Peyer's patch (tissue), 4 donors: ENCODE measurements around the gene ADH6. TPM values are rescaled to one million over a fixed set of nuclear protein-coding genes. Genes with fewer than 3 reads are reported as not detected.
A peak's percentile ranks its signal among the peaks of the same experiment; 100 is the strongest.

Experiments
- DNase-seq, 3 donors: peaks; one replicate each; pipeline ENCODE4 v3.0.0-alpha.2; 2017 to 2019
- H3K27ac ChIP-seq, 4 donors: fragments of 200-600 bp; sonication (generic); one replicate each; pipeline ENCODE4 v1.5.1; 2016 to 2019
- H3K27me3 ChIP-seq, 2 donors: fragments of 200-600 bp; sonication (generic); one replicate each; pipeline ENCODE4 v1.5.1; 2019
- H3K36me3 ChIP-seq, 3 donors: fragments of 200-600 bp; sonication (generic); one replicate each; pipeline ENCODE4 v1.5.1; 2016 to 2019
- H3K4me1 ChIP-seq, 4 donors: fragments of 200-600 bp; sonication (generic); one replicate each; pipeline ENCODE4 v1.5.1; 2016 to 2019
- H3K4me3 ChIP-seq, 4 donors: fragments of 200-600 bp; sonication (generic); 1 replicate in 3 of 4; 2 replicates in 1 of 4; pipeline ENCODE4 v1.5.1; 2016 to 2019; ENCODE audit warnings: mild to moderate bottlenecking in 1 of 4
- H3K9me3 ChIP-seq, 4 donors: fragments of 200-600 bp; sonication (generic); one replicate each; pipeline ENCODE4 v1.5.1; 2016 to 2019; ENCODE audit warnings: mild to moderate bottlenecking in 1 of 4
- CTCF ChIP-seq, 6 experiments: fragments of 450-650 bp in 4 of 6; fragments of 200-600 bp in 2 of 6; sonication (generic) in 1 of 6; IDR thresholded peaks; one replicate each; pipeline ENCODE4 v1.5.1; 2017 to 2019; ENCODE audit warnings: antibody characterized with exemption in 6 of 6, mild to moderate bottlenecking in 3 of 6, moderate library complexity in 1 of 6
- POLR2A ChIP-seq, 2 donors: fragments of 450-650 bp; IDR thresholded peaks; one replicate each; pipeline ENCODE4 v1.5.1; 2017; ENCODE audit warnings: antibody characterized with exemption in 2 of 2, mild to moderate bottlenecking in 2 of 2, moderate library complexity in 2 of 2
- total RNA-seq, 4 donors: library from RNA; depleted of rRNA; stranded (reverse); fragments of >200 nt; gene quantifications; one replicate each; pipeline ENCODE4 v1.1.0, GENCODE V29; 2016

ADH6 gene
- total RNA-seq, result 10 to 100 TPM; 11.6 to 47.1 (median 37.7) TPM

- Histone ChIP-seq H3K36me3 (no peaks in the 10 kb centered on the region), H3K9me3 (no peaks in the 10 kb centered on the region), H3K4me1 (peaks cover 0 to 4% (median 0%) of the 10 kb centered on the region in 4 donors), H3K27ac (peak within 1 kb of the TSS in 3 of 4 donors; percentile 36 to 71 (median 53)), H3K4me3 (peak within 1 kb of the TSS in 3 of 4 donors; percentile 14 to 50 (median 42)), H3K27me3 (no peaks in the 10 kb centered on the region)
- no peak for DNase-seq
- TF ChIP-seq POLR2A (IDR thresholded peaks at IDR 0.05), result peak; percentile 9 to 48
- TF ChIP-seq CTCF (IDR thresholded peaks at IDR 0.05), result peak in 1 of 6 experiments; percentile 4
These were observed at the start of gene ADH6 for GRCh38 chr4:99219072-99219471. Gene ADH6 (minus strand): TSS chr4:99219246. CDS start chr4:99219152, 94 bp downstream.

- no peaks in the 10 kb centered on the region for H3K36me3 ChIP-seq
- H3K27ac ChIP-seq, result no peak overlapping the region
- no peaks in the 10 kb centered on the region for H3K27me3 ChIP-seq
- H3K4me1 ChIP-seq, result no peaks in the 10 kb centered on the region
- DNase-seq, result no peak
- H3K4me3 ChIP-seq, result no peak overlapping the region
- no peaks in the 10 kb centered on the region for H3K9me3 ChIP-seq
- TF ChIP-seq POLR2A (IDR thresholded peaks at IDR 0.05), result no peak
- TF ChIP-seq CTCF (IDR thresholded peaks at IDR 0.05), result no peak
These were observed 45.9 kb upstream of the ADH6 start for GRCh38 chr4:99264927-99265326.

GRCh38 chr4:99252746-99253145 lies 33.7 kb upstream of the ADH6 start:
- no peaks in the 10 kb centered on the region for H3K9me3 ChIP-seq
- H3K27ac ChIP-seq, result no peak overlapping the region
- H3K4me1 ChIP-seq, result no peaks in the 10 kb centered on the region
- no peaks in the 10 kb centered on the region for H3K27me3 ChIP-seq
- DNase-seq, result no peak
- TF ChIP-seq POLR2A (IDR thresholded peaks at IDR 0.05) (no peak), CTCF (IDR thresholded peaks at IDR 0.05) (no peak)
- H3K36me3 ChIP-seq, result no peaks in the 10 kb centered on the region
- no peak overlapping the region for H3K4me3 ChIP-seq

GRCh38 chr4:99248714-99249113 lies 29.7 kb upstream of the ADH6 start:
- H3K4me1 ChIP-seq, result no peaks in the 10 kb centered on the region
- H3K27ac ChIP-seq, result no peak overlapping the region
- no peaks in the 10 kb centered on the region for H3K9me3 ChIP-seq
- no peak for DNase-seq
- no peaks in the 10 kb centered on the region for H3K27me3 ChIP-seq
- TF ChIP-seq CTCF (IDR thresholded peaks at IDR 0.05), result no peak
- no peak for TF ChIP-seq POLR2A (IDR thresholded peaks at IDR 0.05)
- H3K4me3 ChIP-seq, result no peak overlapping the region
- no peaks in the 10 kb centered on the region for H3K36me3 ChIP-seq

GRCh38 chr4:99235955-99236354 lies 16.9 kb upstream of the ADH6 start:
- Histone ChIP-seq H3K27me3 (no peaks in the 10 kb centered on the region), H3K9me3 (no peaks in the 10 kb centered on the region), H3K36me3 (no peaks in the 10 kb centered on the region), H3K4me3 (no peak overlapping the region), H3K27ac (no peak overlapping the region), H3K4me1 (no peaks in the 10 kb centered on the region)
- TF ChIP-seq POLR2A (IDR thresholded peaks at IDR 0.05) (no peak), CTCF (IDR thresholded peaks at IDR 0.05) (no peak)
- no peak for DNase-seq
